VCaP (cell line): Measurements from ENCODE around the gene PTPN14.

Experiments used
- H3K27ac ChIP-seq: fragments of 450-650 bp; 2 replicates; pipeline ENCODE4 v1.5.1; 2017
- CTCF ChIP-seq: fragments of 450-650 bp; conservative IDR thresholded peaks from 2 replicates; pipeline ENCODE4 v1.5.1; 2017; ENCODE audit warnings: mild to moderate bottlenecking, moderate library complexity

PTPN14 gene

DNA sequence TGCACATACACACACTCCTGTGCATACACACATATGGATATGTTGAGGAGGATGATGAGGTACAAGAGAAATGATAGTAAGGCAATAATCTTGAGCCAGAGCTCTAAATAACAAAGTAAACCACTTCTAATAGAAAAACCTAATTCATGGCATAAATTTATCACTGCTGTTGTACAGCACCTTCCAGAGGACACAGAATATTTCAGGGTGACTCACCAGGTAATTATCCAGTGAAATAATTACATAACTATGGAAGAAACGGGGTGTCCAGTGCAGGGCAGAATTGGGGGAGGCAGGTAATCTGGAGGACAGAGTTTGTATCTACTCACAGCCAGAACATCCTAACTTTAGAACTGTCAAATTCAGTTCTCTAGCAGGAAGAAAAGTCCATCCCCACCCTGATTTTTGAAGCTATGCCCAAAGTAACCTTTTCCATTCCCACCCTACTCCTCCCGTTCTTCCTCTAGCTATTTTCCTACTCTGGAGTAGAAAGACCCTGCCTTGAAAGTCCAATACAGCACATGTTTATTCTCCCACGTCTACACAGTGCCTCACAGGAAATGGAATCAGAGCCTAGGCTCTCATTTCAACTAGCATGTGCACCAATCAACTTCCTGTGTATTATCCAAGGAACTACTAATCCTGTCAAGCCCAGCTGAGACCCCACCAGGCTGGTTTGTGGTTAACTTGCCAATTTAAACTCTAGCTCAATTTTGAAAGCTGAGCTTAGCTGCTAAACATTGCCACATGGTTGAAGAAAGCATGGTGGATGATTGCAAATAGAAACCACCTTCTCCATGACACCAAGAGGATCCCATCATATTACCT, 96.6 kb downstream of the PTPN14 start:
- no peak overlapping the region for H3K27ac ChIP-seq
- TF ChIP-seq CTCF = no peak

DNA sequence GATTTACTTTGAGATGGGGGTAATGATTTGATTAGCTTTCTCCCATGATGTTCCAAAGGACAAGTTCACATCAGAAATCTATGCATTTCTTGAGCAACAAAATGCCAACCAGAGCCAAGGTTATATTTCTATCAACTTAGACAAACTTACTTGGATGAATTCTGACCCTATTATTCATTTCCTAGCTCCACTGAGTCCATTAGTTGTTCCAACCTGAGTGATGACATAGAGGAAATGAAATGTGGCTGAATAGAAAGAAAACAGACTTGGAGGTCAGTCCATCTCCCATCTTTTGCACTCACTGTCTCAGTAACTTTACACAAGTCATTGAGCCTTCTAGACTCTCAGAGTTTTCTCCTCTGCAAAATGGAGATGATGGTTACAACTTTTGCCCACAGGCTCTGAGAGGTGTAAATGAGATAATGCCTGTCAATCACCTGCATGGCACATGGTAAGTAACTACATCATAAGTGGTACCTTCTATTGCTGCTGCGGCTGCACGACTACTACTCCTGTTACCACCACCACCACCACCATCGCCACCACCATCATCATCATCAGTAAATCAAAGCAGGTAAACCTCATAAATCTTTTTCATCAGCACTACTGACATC, 98.2 kb downstream of the PTPN14 start:
- no peak for TF ChIP-seq CTCF
- no peak overlapping the region for H3K27ac ChIP-seq

DNA sequence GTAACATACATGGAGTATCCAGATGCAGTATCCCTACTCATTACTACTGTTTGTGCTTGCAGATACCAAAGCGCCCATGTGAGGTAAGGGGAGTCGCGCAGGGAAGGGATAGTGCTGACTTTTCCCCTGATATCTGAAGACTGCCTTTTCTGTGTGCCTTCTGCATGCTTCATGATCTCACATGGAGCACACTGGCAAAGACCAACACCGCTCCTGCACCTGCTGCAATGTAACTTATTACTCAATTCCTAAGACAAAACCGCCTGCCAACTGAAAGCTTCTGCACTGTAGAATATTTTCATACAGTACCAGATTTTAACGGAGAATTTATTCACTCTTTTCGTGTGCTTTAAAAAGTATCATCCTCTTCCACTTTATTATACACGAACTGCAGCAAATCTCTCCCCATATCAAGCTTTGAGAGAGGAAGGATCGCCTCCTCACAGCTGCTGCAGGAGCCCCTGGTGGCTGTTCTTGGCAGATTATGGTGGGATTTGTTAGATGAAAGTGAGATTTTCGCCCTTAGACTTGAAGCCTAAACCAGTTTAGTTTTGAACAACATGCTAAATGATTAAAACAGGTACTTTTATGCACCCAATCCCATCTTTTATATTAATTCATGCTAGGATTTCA, 99.1 kb downstream of the PTPN14 start:
- no peak for TF ChIP-seq CTCF
- no peak overlapping the region for H3K27ac ChIP-seq

DNA sequence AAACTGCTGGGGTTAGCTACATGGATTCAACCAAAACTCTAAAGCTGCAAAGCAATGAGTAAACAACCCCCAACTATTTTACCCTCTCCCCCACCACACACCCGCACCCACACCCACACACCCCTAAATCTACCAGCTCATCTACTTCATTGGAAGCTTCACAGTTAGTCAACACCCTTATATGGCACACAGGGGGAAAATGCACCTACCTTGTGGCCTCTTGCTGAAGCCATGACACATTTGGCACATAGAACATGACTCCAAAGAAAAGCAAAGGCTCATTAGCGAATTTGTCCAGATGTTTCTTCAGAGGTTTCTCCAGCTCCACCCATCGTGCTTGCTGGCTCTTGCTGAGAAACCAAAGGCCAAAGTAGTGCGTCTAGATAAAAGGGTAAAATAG, 99.8 kb downstream of the PTPN14 start:
- no peak overlapping the region for H3K27ac ChIP-seq

DNA sequence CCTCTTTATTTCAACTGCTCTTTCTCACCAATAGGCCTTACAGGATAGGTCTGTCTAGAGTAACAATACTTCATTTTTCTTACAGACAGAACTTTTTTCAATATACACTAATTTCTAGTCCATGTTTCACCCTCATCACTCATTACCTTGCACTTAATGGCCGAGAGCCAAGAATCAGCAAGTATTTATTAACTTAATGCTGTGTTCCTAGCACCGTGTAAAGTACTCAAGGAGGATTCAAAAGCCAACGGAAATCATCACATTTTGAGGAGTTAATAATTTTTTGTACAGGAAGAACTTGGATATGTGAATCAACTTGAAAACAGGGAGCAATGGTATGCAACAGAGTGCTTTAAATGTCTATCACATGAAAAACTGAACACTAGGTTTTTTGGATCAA, 102.0 kb downstream of the PTPN14 start:
- H3K27ac ChIP-seq = no peak overlapping the region

More for the DNA sequence above, 99.8 kb downstream of the PTPN14 start:
- TF ChIP-seq CTCF = no peak

GRCh38 chr1:214448536-214448935, 102.9 kb downstream of the PTPN14 start:
- no peak for TF ChIP-seq CTCF
- H3K27ac ChIP-seq = no peak overlapping the region

More for the DNA sequence above, 102.0 kb downstream of the PTPN14 start:
- no peak for TF ChIP-seq CTCF

GRCh38 chr1:214447557-214447871, 103.9 kb downstream of the PTPN14 start:
- TF ChIP-seq CTCF = no peak
- no peak overlapping the region for H3K27ac ChIP-seq
